ENCODE data around the gene TIGD3. TPM values are rescaled to one million over a fixed set of nuclear protein-coding genes. Genes with fewer than 3 reads are reported as not detected.

The TIGD3 gene
- total RNA-seq, 1 donor from 2014 or later, result 1.4 TPM

- ChIA-PET POLR2A (interaction anchor here (0.5 to 2.1 kb wide), 11 partner anchors 10 to 1001 kb away, joined by 3 to 7 read pairs (median 4); partner anchors contain the start of genes DPF2 and MALAT1), CTCF (interaction anchor here (1.0 kb wide), 1 partner anchor 26 kb away, joined by 4 read pairs; no protein-coding TSS in a partner anchor)
- H3K27me3 Mint-ChIP-seq, result no peaks in the 10 kb centered on the region
Measured at GRCh38 chr11:65355776-65356393, 1.3 kb downstream of the TIGD3 start.

DNA sequence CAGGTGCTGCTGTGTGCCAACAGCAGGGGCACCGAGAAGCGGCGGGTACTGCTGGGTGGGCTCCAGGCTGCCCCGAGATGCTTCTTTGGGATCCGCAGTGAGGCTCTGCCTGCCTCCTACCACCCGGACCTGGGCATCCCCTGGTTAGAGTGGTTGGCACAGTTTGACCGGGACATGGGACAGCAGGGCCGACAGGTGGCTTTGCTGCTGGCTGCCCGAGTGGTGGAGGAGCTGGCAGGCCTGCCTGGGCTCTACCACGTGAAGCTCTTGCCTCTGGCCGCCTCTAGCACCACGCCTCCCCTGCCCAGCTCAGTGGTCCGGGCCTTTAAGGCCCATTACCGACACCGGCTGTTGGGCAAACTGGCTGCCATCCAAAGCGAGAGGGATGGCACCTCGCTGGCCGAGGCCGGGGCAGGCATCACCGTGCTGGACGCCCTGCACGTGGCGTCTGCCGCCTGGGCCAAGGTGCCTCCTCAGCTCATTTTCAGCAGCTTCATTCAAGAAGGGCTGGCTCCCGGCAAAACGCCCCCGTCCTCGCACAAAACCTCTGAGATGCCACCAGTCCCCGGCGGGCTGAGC lies 1.9 kb downstream of the TIGD3 start:
- peaks cover 14% of the 10 kb centered on the region for H3K36me3 Mint-ChIP-seq (ENCODE audit: low read depth)
- TF ChIP-seq, protein P1, sequence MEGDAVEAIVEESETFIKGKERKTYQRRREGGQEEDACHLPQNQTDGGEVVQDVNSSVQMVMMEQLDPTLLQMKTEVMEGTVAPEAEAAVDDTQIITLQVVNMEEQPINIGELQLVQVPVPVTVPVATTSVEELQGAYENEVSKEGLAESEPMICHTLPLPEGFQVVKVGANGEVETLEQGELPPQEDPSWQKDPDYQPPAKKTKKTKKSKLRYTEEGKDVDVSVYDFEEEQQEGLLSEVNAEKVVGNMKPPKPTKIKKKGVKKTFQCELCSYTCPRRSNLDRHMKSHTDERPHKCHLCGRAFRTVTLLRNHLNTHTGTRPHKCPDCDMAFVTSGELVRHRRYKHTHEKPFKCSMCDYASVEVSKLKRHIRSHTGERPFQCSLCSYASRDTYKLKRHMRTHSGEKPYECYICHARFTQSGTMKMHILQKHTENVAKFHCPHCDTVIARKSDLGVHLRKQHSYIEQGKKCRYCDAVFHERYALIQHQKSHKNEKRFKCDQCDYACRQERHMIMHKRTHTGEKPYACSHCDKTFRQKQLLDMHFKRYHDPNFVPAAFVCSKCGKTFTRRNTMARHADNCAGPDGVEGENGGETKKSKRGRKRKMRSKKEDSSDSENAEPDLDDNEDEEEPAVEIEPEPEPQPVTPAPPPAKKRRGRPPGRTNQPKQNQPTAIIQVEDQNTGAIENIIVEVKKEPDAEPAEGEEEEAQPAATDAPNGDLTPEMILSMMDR (IDR thresholded peaks at IDR 0.05), result no peak
- DNase-seq, result no peak
- H3K27me3 Mint-ChIP-seq, result no peaks in the 10 kb centered on the region
- intact Hi-C loops (cut with micrococcal nuclease), result no loop called here
- no peak for ATAC-seq (ENCODE audit: low read depth)
- CTCF ChIA-PET, result interaction anchor here (1.2 kb wide), 1 partner anchor 23 kb away, joined by 3 read pairs; the partner anchor contains the start of gene DPF2
- no peak overlapping the region for H3K4me3 Mint-ChIP-seq
- no peak overlapping the region for H3K27ac Mint-ChIP-seq
- H3K4me1 Mint-ChIP-seq, result peaks cover 23% of the 10 kb centered on the region
- H3K9me3 Mint-ChIP-seq, result no peaks in the 10 kb centered on the region
- POLR2A ChIA-PET, result interaction anchor here (0.5 to 2.1 kb wide), 6 partner anchors 22 to 506 kb away, joined by 3 to 7 read pairs (median 4); partner anchors contain the start of gene SLC25A45

More at GRCh38 chr11:65355776-65356393, 1.3 kb downstream of the TIGD3 start:
- H3K36me3 Mint-ChIP-seq (ENCODE audit: low read depth), result peaks cover 19% of the 10 kb centered on the region
- DNase-seq, result no peak
- H3K4me1 Mint-ChIP-seq, result peaks cover 23% of the 10 kb centered on the region
- TF ChIP-seq, protein P1 (IDR thresholded peaks at IDR 0.05), result no peak
- H3K9me3 Mint-ChIP-seq, result no peaks in the 10 kb centered on the region
- intact Hi-C loops (cut with micrococcal nuclease), result loop anchor here (2.0 kb wide), 1 partner anchor 27 kb away; the partner anchor contains the start of gene SLC25A45
- H3K27ac Mint-ChIP-seq, result peak overlapping the region; percentile 21
- peak overlapping the region; percentile 91 for H3K4me3 Mint-ChIP-seq
- ATAC-seq (ENCODE audit: low read depth), result no peak

GRCh38 chr11:65357856-65358356 lies 3.4 kb downstream of the TIGD3 start:
- CTCF ChIA-PET, result interaction anchor here (0.8 to 1.2 kb wide), 3 partner anchors 20 to 153 kb away, joined by 3 to 4 read pairs (median 3); partner anchors contain the start of gene DPF2
- Mint-ChIP-seq H3K4me3 (no peak overlapping the region), H3K4me1 (peaks cover 34% of the 10 kb centered on the region), H3K27me3 (no peaks in the 10 kb centered on the region), H3K9me3 (no peaks in the 10 kb centered on the region), H3K36me3 (ENCODE audit: low read depth) (peaks cover under 1% of the 10 kb centered on the region), H3K27ac (peak overlapping the region; percentile 8)
- no peak for DNase-seq
- TF ChIP-seq, protein P1 (IDR thresholded peaks at IDR 0.05), result no peak
- intact Hi-C loops (cut with micrococcal nuclease), result no loop called here
- ATAC-seq (ENCODE audit: low read depth), result no peak
- POLR2A ChIA-PET, result interaction anchor here (0.6 to 1.1 kb wide), 6 partner anchors 9 to 124 kb away, joined by 3 to 6 read pairs (median 3); partner anchors contain the start of genes DPF2 and SLC25A45

GRCh38 chr11:65362320-65362931 lies 7.9 kb downstream of the TIGD3 start:
- Mint-ChIP-seq H3K27ac (peak overlapping the region; percentile 92), H3K27me3 (no peaks in the 10 kb centered on the region), H3K4me3 (peak overlapping the region; percentile 59), H3K4me1 (peaks cover 25% of the 10 kb centered on the region), H3K36me3 (ENCODE audit: low read depth) (no peaks in the 10 kb centered on the region), H3K9me3 (no peaks in the 10 kb centered on the region)
- intact Hi-C loops (cut with micrococcal nuclease), result no loop called here
- TF ChIP-seq, protein P1 (IDR thresholded peaks at IDR 0.05), result no peak
- DNase-seq (no peak), ATAC-seq (ENCODE audit: low read depth) (peak; percentile 73)
- POLR2A ChIA-PET, result interaction anchor here (0.6 to 2.7 kb wide), 18 partner anchors 16 to 1763 kb away, joined by 3 to 18 read pairs (median 4); partner anchors contain the start of genes DPF2, FAM89B, MALAT1 and ZNRD2
- CTCF ChIA-PET, result interaction anchor here (0.5 to 2.3 kb wide), 2 partner anchors 143 to 190 kb away, joined by 3 to 6 read pairs; no protein-coding TSS in a partner anchor

Measured in activated B cell treated with CpG ODN at 0.5 μM for 24 hours (primary cell).